K562 treated with DMSO at 1 percent for 48 hours (cell line): ENCODE results near the gene TMEM132C. TPM values are rescaled to one million over a fixed set of nuclear protein-coding genes. Genes with fewer than 3 reads are reported as not detected.

Experiments used
- total RNA-seq: library from RNA; unstranded; fragments of 300-600 nt; gene quantifications from 2 replicates; pipeline ENCODE4 v1.2.3, GENCODE V29; 2022; ENCODE audit warnings: low replicate concordance; ENCODE audit errors: extremely low read depth

Gene TMEM132C
- total RNA-seq = not detected in 2 replicates

GRCh38 chr12:128267131-128267622, at the start of gene TMEM132C:
Gene TMEM132C, plus strand, starts transcription at chr12:128267170. Its CDS starts 233 bp downstream, at chr12:128267403.

